ENCODE results near the gene RREB1.

The RREB1 gene

GRCh38 chr6:7142918-7143475, 35.2 kb downstream of the RREB1 start:
- Histone ChIP-seq H3K27me3 (ENCODE audit: control insufficient read depth in 5 of 5, insufficient read depth in 4 of 5, low read length in 5 of 5) (no peaks in the 10 kb centered on the region), H3K4me1 (ENCODE audit: control insufficient read depth in 5 of 5, insufficient read depth in 5 of 5, low read length in 5 of 5) (peaks cover 11 to 85% (median 71%) of the 10 kb centered on the region in 5 donors), H3K9ac (ENCODE audit: low read length in 5 of 5) (no peak overlapping the region), H3K36me3 (ENCODE audit: control insufficient read depth in 5 of 5, insufficient read depth in 5 of 5, low read length in 5 of 5) (no peaks in the 10 kb centered on the region), H3K4me3 (ENCODE audit: low read depth in 1 of 5, low read length in 5 of 5) (no peak overlapping the region), H3K9me3 (ENCODE audit: control insufficient read depth in 5 of 5, low read length in 5 of 5) (no peaks in the 10 kb centered on the region), H3K27ac (ENCODE audit: low read depth, low read length) (peak overlapping the region; percentile 97)

GRCh38 chr6:7143476-7143974, 35.8 kb downstream of the RREB1 start:
- Histone ChIP-seq H3K9me3 (ENCODE audit: control insufficient read depth in 5 of 5, low read length in 5 of 5) (no peaks in the 10 kb centered on the region), H3K27ac (ENCODE audit: low read depth, low read length) (peak overlapping the region; percentile 97), H3K36me3 (ENCODE audit: control insufficient read depth in 5 of 5, insufficient read depth in 5 of 5, low read length in 5 of 5) (no peaks in the 10 kb centered on the region)

GRCh38 chr6:7144872-7145584, 37.3 kb downstream of the RREB1 start:
- Histone ChIP-seq H3K9ac (ENCODE audit: low read length in 5 of 5) (peak overlapping the region in 3 of 5 donors; percentile 39 to 71 (median 53)), H3K9me3 (ENCODE audit: control insufficient read depth in 5 of 5, low read length in 5 of 5) (no peaks in the 10 kb centered on the region), H3K27ac (ENCODE audit: low read depth, low read length) (peak overlapping the region; percentile 97), H3K4me1 (ENCODE audit: control insufficient read depth in 5 of 5, insufficient read depth in 5 of 5, low read length in 5 of 5) (peaks cover 11 to 73% (median 60%) of the 10 kb centered on the region in 5 donors), H3K27me3 (ENCODE audit: control insufficient read depth in 5 of 5, insufficient read depth in 4 of 5, low read length in 5 of 5) (no peaks in the 10 kb centered on the region), H3K4me3 (ENCODE audit: low read depth in 1 of 5, low read length in 5 of 5) (no peak overlapping the region), H3K36me3 (ENCODE audit: control insufficient read depth in 5 of 5, insufficient read depth in 5 of 5, low read length in 5 of 5) (no peaks in the 10 kb centered on the region)

More at GRCh38 chr6:7143476-7143974, 35.8 kb downstream of the RREB1 start:
- no peak overlapping the region for H3K4me3 ChIP-seq (ENCODE audit: low read depth in 1 of 5, low read length in 5 of 5)
- H3K9ac ChIP-seq (ENCODE audit: low read length in 5 of 5), result no peak overlapping the region
- H3K4me1 ChIP-seq (ENCODE audit: control insufficient read depth in 5 of 5, insufficient read depth in 5 of 5, low read length in 5 of 5), result peaks cover 11 to 83% (median 69%) of the 10 kb centered on the region in 5 donors
- H3K27me3 ChIP-seq (ENCODE audit: control insufficient read depth in 5 of 5, insufficient read depth in 4 of 5, low read length in 5 of 5), result no peaks in the 10 kb centered on the region

GRCh38 chr6:7145585-7145884, 37.8 kb downstream of the RREB1 start:
- Histone ChIP-seq H3K36me3 (ENCODE audit: control insufficient read depth in 5 of 5, insufficient read depth in 5 of 5, low read length in 5 of 5) (no peaks in the 10 kb centered on the region), H3K9ac (ENCODE audit: low read length in 5 of 5) (peak overlapping the region in 2 of 5 donors; percentile 26 to 53), H3K9me3 (ENCODE audit: control insufficient read depth in 5 of 5, low read length in 5 of 5) (no peaks in the 10 kb centered on the region), H3K27ac (ENCODE audit: low read depth, low read length) (peak overlapping the region; percentile 97), H3K4me3 (ENCODE audit: low read depth in 1 of 5, low read length in 5 of 5) (peak overlapping the region in 1 of 5 donors; percentile 33), H3K27me3 (ENCODE audit: control insufficient read depth in 5 of 5, insufficient read depth in 4 of 5, low read length in 5 of 5) (no peaks in the 10 kb centered on the region), H3K4me1 (ENCODE audit: control insufficient read depth in 5 of 5, insufficient read depth in 5 of 5, low read length in 5 of 5) (peaks cover 11 to 72% (median 55%) of the 10 kb centered on the region in 5 donors)

- Histone ChIP-seq H3K27me3 (ENCODE audit: control insufficient read depth in 5 of 5, insufficient read depth in 4 of 5, low read length in 5 of 5) (no peaks in the 10 kb centered on the region), H3K4me1 (ENCODE audit: control insufficient read depth in 5 of 5, insufficient read depth in 5 of 5, low read length in 5 of 5) (peaks cover 11 to 75% (median 56%) of the 10 kb centered on the region in 5 donors), H3K36me3 (ENCODE audit: control insufficient read depth in 5 of 5, insufficient read depth in 5 of 5, low read length in 5 of 5) (no peaks in the 10 kb centered on the region), H3K4me3 (ENCODE audit: low read depth in 1 of 5, low read length in 5 of 5) (peak overlapping the region in 3 of 5 donors; percentile 0 to 33 (median 13)), H3K27ac (ENCODE audit: low read depth, low read length) (peak overlapping the region; percentile 97), H3K9ac (ENCODE audit: low read length in 5 of 5) (peak overlapping the region in 3 of 5 donors; percentile 0 to 26 (median 1)), H3K9me3 (ENCODE audit: control insufficient read depth in 5 of 5, low read length in 5 of 5) (no peaks in the 10 kb centered on the region)
Measured at GRCh38 chr6:7145885-7146828, 38.4 kb downstream of the RREB1 start.

GRCh38 chr6:7147051-7147671, 39.4 kb downstream of the RREB1 start:
- H3K9me3 ChIP-seq (ENCODE audit: control insufficient read depth in 5 of 5, low read length in 5 of 5), result no peaks in the 10 kb centered on the region
- H3K4me1 ChIP-seq (ENCODE audit: control insufficient read depth in 5 of 5, insufficient read depth in 5 of 5, low read length in 5 of 5), result peaks cover 11 to 75% (median 55%) of the 10 kb centered on the region in 5 donors
- H3K27ac ChIP-seq (ENCODE audit: low read depth, low read length), result peak overlapping the region; percentile 97
- H3K4me3 ChIP-seq (ENCODE audit: low read depth in 1 of 5, low read length in 5 of 5), result peak overlapping the region in 1 of 5 donors; percentile 10
- no peaks in the 10 kb centered on the region for H3K27me3 ChIP-seq (ENCODE audit: control insufficient read depth in 5 of 5, insufficient read depth in 4 of 5, low read length in 5 of 5)
- peak overlapping the region in 2 of 5 donors; percentile 1 to 10 for H3K9ac ChIP-seq (ENCODE audit: low read length in 5 of 5)
- H3K36me3 ChIP-seq (ENCODE audit: control insufficient read depth in 5 of 5, insufficient read depth in 5 of 5, low read length in 5 of 5), result no peaks in the 10 kb centered on the region

- Histone ChIP-seq H3K9me3 (ENCODE audit: control insufficient read depth in 5 of 5, low read length in 5 of 5) (no peaks in the 10 kb centered on the region), H3K4me3 (ENCODE audit: low read depth in 1 of 5, low read length in 5 of 5) (no peak overlapping the region), H3K27me3 (ENCODE audit: control insufficient read depth in 5 of 5, insufficient read depth in 4 of 5, low read length in 5 of 5) (no peaks in the 10 kb centered on the region), H3K36me3 (ENCODE audit: control insufficient read depth in 5 of 5, insufficient read depth in 5 of 5, low read length in 5 of 5) (peaks cover 0 to under 1% (median 0%) of the 10 kb centered on the region in 5 donors), H3K4me1 (ENCODE audit: control insufficient read depth in 5 of 5, insufficient read depth in 5 of 5, low read length in 5 of 5) (peaks cover 11 to 68% (median 56%) of the 10 kb centered on the region in 5 donors), H3K27ac (ENCODE audit: low read depth, low read length) (peak overlapping the region; percentile 97), H3K9ac (ENCODE audit: low read length in 5 of 5) (no peak overlapping the region)
Measured at GRCh38 chr6:7148100-7148822, 40.5 kb downstream of the RREB1 start.

GRCh38 chr6:7150381-7151064, 42.8 kb downstream of the RREB1 start:
- Histone ChIP-seq H3K27me3 (ENCODE audit: control insufficient read depth in 5 of 5, insufficient read depth in 4 of 5, low read length in 5 of 5) (no peaks in the 10 kb centered on the region), H3K36me3 (ENCODE audit: control insufficient read depth in 5 of 5, insufficient read depth in 5 of 5, low read length in 5 of 5) (peaks cover 0 to 2% (median 0%) of the 10 kb centered on the region in 5 donors), H3K27ac (ENCODE audit: low read depth, low read length) (peak overlapping the region; percentile 35), H3K4me1 (ENCODE audit: control insufficient read depth in 5 of 5, insufficient read depth in 5 of 5, low read length in 5 of 5) (peaks cover 13 to 62% (median 45%) of the 10 kb centered on the region in 5 donors), H3K9ac (ENCODE audit: low read length in 5 of 5) (no peak overlapping the region), H3K4me3 (ENCODE audit: low read depth in 1 of 5, low read length in 5 of 5) (no peak overlapping the region), H3K9me3 (ENCODE audit: control insufficient read depth in 5 of 5, low read length in 5 of 5) (no peaks in the 10 kb centered on the region)

Measured in subcutaneous abdominal adipose tissue (tissue), 5 donors.